IPS-15b (cell line): Measurements from ENCODE around the gene DIDO1.

Source experiments
- H3K27me3 ChIP-seq: one replicate; pipeline ENCODE4 v1.6.1; 2013; ENCODE audit warnings: low read length; ENCODE audit not compliant: control insufficient read depth, insufficient read depth
- H3K36me3 ChIP-seq: one replicate; pipeline ENCODE4 v1.6.1; 2013; ENCODE audit warnings: low read length; ENCODE audit not compliant: control insufficient read depth, insufficient read depth
- H3K4me1 ChIP-seq: one replicate; pipeline ENCODE4 v1.6.1; 2013; ENCODE audit warnings: mild to moderate bottlenecking, low read length; ENCODE audit not compliant: control insufficient read depth, insufficient read depth
- H3K4me3 ChIP-seq: one replicate; pipeline ENCODE4 v1.5.1; 2013; ENCODE audit warnings: low read depth, low read length
- H3K9ac ChIP-seq: one replicate; pipeline ENCODE4 v1.6.1; 2013; ENCODE audit warnings: low read depth, mild to moderate bottlenecking, low read length
- H3K9me3 ChIP-seq: one replicate; pipeline ENCODE4 v1.6.1; 2013; ENCODE audit warnings: mild to moderate bottlenecking, low read length; ENCODE audit not compliant: control insufficient read depth, insufficient read depth

The DIDO1 gene

DNA sequence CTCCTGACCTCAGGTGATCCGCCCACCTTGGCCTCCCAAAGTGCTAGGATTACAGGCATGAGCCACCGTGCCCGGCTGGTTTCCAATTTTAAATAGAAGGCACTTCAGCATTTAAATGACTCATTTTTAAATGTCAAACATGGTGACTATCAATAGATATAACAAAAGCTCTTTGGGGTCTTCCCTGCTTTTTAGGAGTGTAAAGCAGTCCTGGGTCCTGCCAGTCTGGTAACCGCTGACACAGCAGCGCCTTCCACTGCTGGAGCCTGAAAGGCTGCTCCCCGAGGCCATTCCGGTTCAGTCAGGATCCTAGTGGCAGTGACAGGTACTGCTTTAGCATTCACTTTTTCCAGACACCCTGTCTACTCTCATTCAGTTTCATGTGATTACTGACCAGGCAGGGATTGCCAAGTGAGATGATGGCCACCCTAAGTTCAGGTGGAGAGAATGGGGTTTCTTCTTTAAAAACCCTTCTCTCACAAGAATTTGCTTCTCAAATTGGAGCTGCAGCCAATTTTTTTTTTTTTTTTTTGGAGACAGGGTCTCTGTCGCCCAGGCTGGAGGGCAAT lies 5.1 kb downstream of the DIDO1 start:
- Histone ChIP-seq H3K4me3 (no peak overlapping the region), H3K27me3 (no peaks in the 10 kb centered on the region), H3K9ac (no peak overlapping the region), H3K9me3 (no peaks in the 10 kb centered on the region), H3K36me3 (no peaks in the 10 kb centered on the region), H3K4me1 (peaks cover 48% of the 10 kb centered on the region)

DNA sequence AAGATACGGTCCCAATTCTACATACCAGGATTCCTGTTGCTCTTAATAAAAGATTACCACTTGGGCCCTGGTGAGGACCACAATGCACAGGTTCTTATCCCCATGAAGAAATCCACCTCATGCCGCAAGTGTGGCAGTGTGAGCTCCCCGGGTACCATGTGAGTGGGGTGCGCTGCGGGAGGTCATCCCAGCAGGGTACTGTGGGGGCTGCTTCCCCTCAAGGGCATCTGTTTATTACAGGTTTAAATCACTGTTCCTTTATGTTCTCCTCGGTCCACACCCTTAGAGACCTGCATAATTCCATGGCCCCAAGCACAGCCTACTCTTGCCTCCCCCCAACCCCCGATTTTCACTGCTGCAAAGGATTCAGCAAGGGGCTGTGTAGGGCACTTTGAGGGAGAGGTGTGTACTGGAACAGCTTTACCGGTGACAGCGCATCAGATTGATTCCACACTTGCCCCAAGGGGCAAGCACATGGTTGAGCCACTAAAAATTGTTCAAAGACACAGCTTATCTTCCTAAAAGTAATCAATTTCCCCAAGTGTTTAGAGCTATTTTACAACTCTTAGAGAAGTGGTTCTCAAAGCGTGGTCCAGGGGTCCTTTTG lies 6.2 kb downstream of the DIDO1 start:
- no peaks in the 10 kb centered on the region for H3K36me3 ChIP-seq
- no peaks in the 10 kb centered on the region for H3K27me3 ChIP-seq
- H3K4me1 ChIP-seq = peaks cover 53% of the 10 kb centered on the region
- no peaks in the 10 kb centered on the region for H3K9me3 ChIP-seq
- peak overlapping the region; percentile 8 for H3K4me3 ChIP-seq
- no peak overlapping the region for H3K9ac ChIP-seq

DNA sequence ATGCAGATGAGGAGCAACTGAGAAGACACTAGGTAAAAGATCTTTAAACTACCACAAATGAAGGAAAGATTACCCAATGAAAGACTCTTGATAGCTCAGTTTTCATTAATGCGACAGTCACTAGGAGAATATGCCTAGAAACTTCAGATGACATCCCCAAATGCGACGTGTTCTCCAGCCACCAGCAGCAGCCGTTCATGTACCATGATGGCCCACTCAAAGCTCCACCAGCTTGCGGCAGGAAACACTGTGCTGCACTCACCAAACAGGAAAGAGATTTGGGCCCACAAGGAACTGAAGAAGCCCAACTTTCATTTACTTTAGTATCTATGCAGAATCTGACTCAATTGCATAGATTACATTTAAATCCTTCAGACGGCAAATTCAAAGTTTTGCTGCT lies 7.5 kb downstream of the DIDO1 start:
- H3K9ac ChIP-seq = no peak overlapping the region
- no peaks in the 10 kb centered on the region for H3K9me3 ChIP-seq
- H3K4me1 ChIP-seq = peaks cover 55% of the 10 kb centered on the region
- no peaks in the 10 kb centered on the region for H3K36me3 ChIP-seq
- H3K4me3 ChIP-seq = no peak overlapping the region
- H3K27me3 ChIP-seq = no peaks in the 10 kb centered on the region

DNA sequence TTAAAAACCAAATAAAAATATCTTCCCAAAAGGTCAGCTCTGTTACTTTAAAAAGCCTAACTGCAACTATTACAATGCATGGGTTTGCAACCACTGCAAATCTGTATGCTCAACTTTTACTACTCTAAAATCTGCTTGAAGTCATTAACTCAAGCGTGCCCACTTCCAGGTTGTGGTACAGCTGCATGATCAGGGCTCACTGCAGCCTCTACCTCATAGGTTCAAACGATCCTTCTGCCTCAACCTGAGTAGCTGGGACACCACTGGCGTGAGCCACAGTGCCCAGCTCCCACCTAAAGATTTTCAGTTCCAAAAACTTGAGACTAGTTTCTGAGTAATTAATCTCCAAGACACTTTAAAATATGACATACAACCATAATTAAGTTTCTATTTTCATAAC lies 8.2 kb downstream of the DIDO1 start:
- Histone ChIP-seq H3K36me3 (no peaks in the 10 kb centered on the region), H3K9me3 (no peaks in the 10 kb centered on the region), H3K4me1 (peaks cover 52% of the 10 kb centered on the region), H3K27me3 (no peaks in the 10 kb centered on the region), H3K9ac (no peak overlapping the region), H3K4me3 (no peak overlapping the region)

DNA sequence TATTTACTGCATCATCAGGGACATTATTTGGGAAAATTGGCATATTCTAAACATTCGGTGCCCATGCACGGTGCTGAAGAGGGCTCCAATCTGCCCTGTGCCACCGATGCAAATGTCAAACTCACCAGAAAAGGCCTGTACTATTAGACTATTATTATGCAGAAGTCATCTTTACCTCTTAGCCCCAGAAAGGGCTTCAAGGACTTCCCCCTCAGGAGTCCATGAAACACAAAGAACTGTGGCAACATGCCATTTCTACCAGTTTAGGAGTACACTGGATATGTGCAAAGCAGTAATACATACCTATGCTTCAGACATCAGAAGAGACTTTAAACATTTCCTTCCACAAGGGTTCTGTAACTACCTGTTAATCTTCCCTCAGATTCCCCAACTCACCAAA lies 8.6 kb downstream of the DIDO1 start:
- Histone ChIP-seq H3K4me3 (no peak overlapping the region), H3K27me3 (no peaks in the 10 kb centered on the region), H3K4me1 (peaks cover 52% of the 10 kb centered on the region), H3K9me3 (no peaks in the 10 kb centered on the region), H3K36me3 (no peaks in the 10 kb centered on the region), H3K9ac (no peak overlapping the region)

- Histone ChIP-seq H3K9ac (no peak overlapping the region), H3K4me1 (peaks cover 50% of the 10 kb centered on the region)
Observed at GRCh38 chr20:62916703-62917476, 9.4 kb downstream of the DIDO1 start.

GRCh38 chr20:62914970-62915457 lies 11.3 kb downstream of the DIDO1 start:
- peaks cover 40% of the 10 kb centered on the region for H3K4me1 ChIP-seq
- no peaks in the 10 kb centered on the region for H3K27me3 ChIP-seq
- no peaks in the 10 kb centered on the region for H3K9me3 ChIP-seq
- peak overlapping the region; percentile 16 for H3K4me3 ChIP-seq
- no peak overlapping the region for H3K9ac ChIP-seq
- peaks cover 22% of the 10 kb centered on the region for H3K36me3 ChIP-seq

More at GRCh38 chr20:62916703-62917476, 9.4 kb downstream of the DIDO1 start:
- Histone ChIP-seq H3K4me3 (peak overlapping the region; percentile 21), H3K36me3 (peaks cover 4% of the 10 kb centered on the region), H3K9me3 (no peaks in the 10 kb centered on the region), H3K27me3 (no peaks in the 10 kb centered on the region)

- H3K36me3 ChIP-seq = peaks cover 26% of the 10 kb centered on the region
- no peak overlapping the region for H3K9ac ChIP-seq
- peaks cover 36% of the 10 kb centered on the region for H3K4me1 ChIP-seq
Observed at GRCh38 chr20:62914436-62914835, 11.9 kb downstream of the DIDO1 start.

GRCh38 chr20:62913043-62913630 lies 13.2 kb downstream of the DIDO1 start:
- peaks cover 39% of the 10 kb centered on the region for H3K36me3 ChIP-seq

More at GRCh38 chr20:62914436-62914835, 11.9 kb downstream of the DIDO1 start:
- Histone ChIP-seq H3K4me3 (no peak overlapping the region), H3K27me3 (no peaks in the 10 kb centered on the region), H3K9me3 (no peaks in the 10 kb centered on the region)

DNA sequence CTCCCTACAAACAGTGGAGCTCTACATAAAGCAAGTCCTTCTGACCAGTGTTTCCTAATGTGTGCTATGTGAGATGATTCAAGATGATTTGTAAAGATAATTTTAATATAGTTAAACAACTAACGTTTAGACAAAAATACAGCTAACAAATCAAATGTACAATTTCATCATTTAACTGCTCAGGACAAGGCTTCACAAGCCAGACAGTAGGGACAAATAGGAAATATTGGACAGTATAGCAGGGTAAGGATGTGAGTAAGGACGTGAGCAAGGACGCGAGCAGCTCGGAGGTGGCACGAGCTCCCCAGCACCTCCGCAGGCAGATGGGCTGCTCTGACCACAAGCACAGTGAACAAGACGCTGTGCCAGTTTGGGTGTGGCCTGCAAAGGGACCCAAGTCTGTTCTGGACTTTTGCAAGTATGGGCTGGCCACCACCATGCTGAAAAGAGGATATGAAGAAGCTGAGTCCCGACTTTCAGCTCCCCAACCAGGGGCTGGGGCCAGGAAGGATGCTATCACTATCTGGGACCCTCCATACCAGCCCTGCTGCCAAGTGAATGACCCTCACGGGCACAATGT lies 14.5 kb downstream of the DIDO1 start:
- Histone ChIP-seq H3K9ac (no peak overlapping the region), H3K36me3 (peaks cover 47% of the 10 kb centered on the region), H3K4me3 (no peak overlapping the region), H3K9me3 (no peaks in the 10 kb centered on the region), H3K27me3 (no peaks in the 10 kb centered on the region), H3K4me1 (peaks cover 15% of the 10 kb centered on the region)

More at GRCh38 chr20:62913043-62913630, 13.2 kb downstream of the DIDO1 start:
- H3K9ac ChIP-seq = no peak overlapping the region
- H3K27me3 ChIP-seq = no peaks in the 10 kb centered on the region
- peaks cover 28% of the 10 kb centered on the region for H3K4me1 ChIP-seq
- no peak overlapping the region for H3K4me3 ChIP-seq
- H3K9me3 ChIP-seq = no peaks in the 10 kb centered on the region

DNA sequence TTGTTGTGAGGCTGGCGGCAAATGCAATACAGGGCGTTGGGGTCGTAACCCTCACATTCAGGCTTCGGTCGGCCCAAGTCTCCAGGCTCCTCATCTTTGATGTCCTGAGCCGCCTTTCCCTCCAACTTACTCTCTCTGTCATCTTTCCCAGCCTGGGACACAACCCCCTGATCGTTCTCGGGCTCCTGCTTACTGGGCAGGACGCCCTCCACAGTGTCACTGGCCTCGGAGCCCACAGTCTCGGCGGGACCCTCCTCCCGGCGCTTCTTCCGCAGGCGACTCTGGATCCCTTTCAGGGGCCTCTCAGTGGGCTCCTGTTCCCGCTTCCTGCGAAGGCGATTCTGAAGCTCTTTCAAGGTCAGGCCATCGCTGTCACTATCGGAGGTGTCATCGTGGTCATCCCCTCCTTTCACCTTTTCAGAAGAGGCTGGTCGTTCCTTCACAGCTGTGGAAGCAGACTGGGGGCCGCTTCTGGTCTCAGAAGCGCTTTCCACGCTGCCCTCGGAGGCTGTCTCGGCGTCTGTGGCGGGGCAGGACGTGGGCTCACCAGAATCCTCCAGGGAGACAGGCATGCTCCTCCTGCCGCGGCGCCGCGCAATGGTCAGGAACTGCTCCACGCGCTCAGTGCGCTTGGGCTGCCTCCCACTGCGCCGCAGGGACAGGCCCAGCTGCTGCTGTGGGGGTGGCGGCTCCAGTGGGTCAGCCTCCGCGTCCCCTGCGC lies 15.4 kb downstream of the DIDO1 start:
- peaks cover 56% of the 10 kb centered on the region for H3K36me3 ChIP-seq
- H3K4me3 ChIP-seq = no peak overlapping the region
- no peak overlapping the region for H3K9ac ChIP-seq
- no peaks in the 10 kb centered on the region for H3K27me3 ChIP-seq
- no peaks in the 10 kb centered on the region for H3K9me3 ChIP-seq
- peaks cover 9% of the 10 kb centered on the region for H3K4me1 ChIP-seq
